Measurements from ENCODE around the gene PTPRN2.

DNA sequence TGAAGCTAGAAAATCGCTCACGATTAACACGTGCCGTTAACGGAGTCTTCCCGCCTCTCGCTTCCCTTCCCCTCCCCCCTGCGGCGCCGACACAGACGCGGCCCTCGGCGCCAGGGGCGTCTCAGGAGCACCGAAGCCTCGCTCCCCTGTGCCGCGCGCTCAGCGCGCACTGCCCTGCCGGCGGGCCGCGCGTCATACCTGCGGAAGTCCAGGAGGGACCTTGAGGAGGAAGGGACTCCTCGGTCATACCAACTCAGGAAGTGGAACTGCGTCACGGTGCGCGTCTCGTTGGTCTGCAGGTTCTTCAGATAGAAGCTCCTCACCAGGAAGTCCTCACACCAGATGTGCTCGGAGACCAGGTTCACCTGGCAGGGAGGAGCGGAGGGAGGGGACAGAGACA is 1011.2 kb downstream of the PTPRN2 start:
- no peak for TF ChIP-seq CTCF (conservative IDR thresholded peaks at IDR 0.05)
- TF ChIP-seq EZH2 (IDR thresholded peaks at IDR 0.05; ENCODE audit: low read depth) = no peak

Measured in PC-9 (cell line).